Natural killer cell (primary cell): ENCODE data around the gene MIS18BP1. TPM values are rescaled to one million over a fixed set of nuclear protein-coding genes. Genes with fewer than 3 reads are reported as not detected.

ENCODE experiments used
- ATAC-seq, 3 donors: fragments of 150-1000 bp in 2 of 3; fragments of 200-7000 bp in 1 of 3; cut with Tn5 transposase; 1 replicate in 1 of 3; 2 replicates in 2 of 3; pipeline ENCODE4 v1.10.0; 2021; ENCODE audit warnings: mild to moderate bottlenecking in 2 of 3, moderate library complexity in 2 of 3
- DNase-seq, 2 donors: peaks; one replicate each; pipeline versions ENCODE4 v3.0.0 to v3.0.0-alpha.2; 2013 to 2021; ENCODE audit warnings: mixed read lengths in 1 of 2
- H3K27ac ChIP-seq: one replicate; pipeline ENCODE4 v1.5.1; 2013; ENCODE audit warnings: mild to moderate bottlenecking, low read length
- H3K27me3 ChIP-seq: one replicate; pipeline ENCODE4 v1.6.1; 2013; ENCODE audit warnings: low read length; ENCODE audit not compliant: control insufficient read depth, insufficient read depth
- H3K36me3 ChIP-seq: one replicate; pipeline ENCODE4 v1.6.1; 2013; ENCODE audit warnings: low read length; ENCODE audit not compliant: control insufficient read depth, insufficient read depth
- H3K4me1 ChIP-seq: one replicate; pipeline ENCODE4 v1.6.1; 2013; ENCODE audit warnings: low read length; ENCODE audit not compliant: control insufficient read depth, insufficient read depth
- H3K4me3 ChIP-seq: one replicate; pipeline ENCODE4 v1.5.1; 2013; ENCODE audit warnings: low read length
- H3K9me3 ChIP-seq: one replicate; pipeline ENCODE4 v1.6.1; 2013; ENCODE audit warnings: low read length; ENCODE audit not compliant: control insufficient read depth, insufficient read depth
- H3K27ac Mint-ChIP-seq, 2 donors: one replicate each; pipeline ENCODE4 v1.8.0; 2022; ENCODE audit warnings: mild to moderate bottlenecking in 2 of 2, mixed read lengths in 2 of 2, moderate library complexity in 1 of 2
- H3K27me3 Mint-ChIP-seq, 2 donors: one replicate each; pipeline ENCODE4 v1.8.0; 2022; ENCODE audit warnings: low read depth in 2 of 2, mixed read lengths in 2 of 2
- H3K36me3 Mint-ChIP-seq: one replicate; pipeline ENCODE4 v1.8.0; 2022; ENCODE audit warnings: mixed read lengths
- H3K4me1 Mint-ChIP-seq, 2 donors: one replicate each; pipeline ENCODE4 v1.8.0; 2022; ENCODE audit warnings: mixed read lengths in 2 of 2
- H3K4me3 Mint-ChIP-seq: one replicate; pipeline ENCODE4 v1.8.0; 2022; ENCODE audit warnings: mild to moderate bottlenecking, moderate library complexity, mixed read lengths
- H3K9me3 Mint-ChIP-seq, 2 donors: one replicate each; pipeline ENCODE4 v1.8.0; 2022; ENCODE audit warnings: mixed read lengths in 2 of 2
- WGBS: methylation state at CpG from one replicate; pipeline ENCODE4 v1.1.7; 2013; ENCODE audit warnings: missing lambda C conversion rate; ENCODE audit not compliant: insufficient coverage; 5-methylcytosine and 5-hydroxymethylcytosine counted together
- intact Hi-C: fragments of 100-400 bp; cut with micrococcal nuclease; formaldehyde crosslinking; loops from one replicate; pipeline ENCODE4 v1.14.2; 2022
- total RNA-seq, 4 donors: library from RNA; stranded (reverse); fragments of 120-200 nt in 1 of 4; gene quantifications; one replicate each; pipeline versions ENCODE4 v1.2.3 to v1.2.4, GENCODE V29; 2013 to 2022
- TF ChIP-seq, protein P1 (sequence below): fragments of 200-600 bp; IDR thresholded peaks from one replicate; pipeline ENCODE4 v1.8.0; 2022; ENCODE audit warnings: antibody characterized with exemption

Gene MIS18BP1
- total RNA-seq, 3 donors from 2014 or later (not counting 1 experiment from before 2014, with no cell fraction given): 60.3 to 70.2 (median 66.3) TPM

DNA sequence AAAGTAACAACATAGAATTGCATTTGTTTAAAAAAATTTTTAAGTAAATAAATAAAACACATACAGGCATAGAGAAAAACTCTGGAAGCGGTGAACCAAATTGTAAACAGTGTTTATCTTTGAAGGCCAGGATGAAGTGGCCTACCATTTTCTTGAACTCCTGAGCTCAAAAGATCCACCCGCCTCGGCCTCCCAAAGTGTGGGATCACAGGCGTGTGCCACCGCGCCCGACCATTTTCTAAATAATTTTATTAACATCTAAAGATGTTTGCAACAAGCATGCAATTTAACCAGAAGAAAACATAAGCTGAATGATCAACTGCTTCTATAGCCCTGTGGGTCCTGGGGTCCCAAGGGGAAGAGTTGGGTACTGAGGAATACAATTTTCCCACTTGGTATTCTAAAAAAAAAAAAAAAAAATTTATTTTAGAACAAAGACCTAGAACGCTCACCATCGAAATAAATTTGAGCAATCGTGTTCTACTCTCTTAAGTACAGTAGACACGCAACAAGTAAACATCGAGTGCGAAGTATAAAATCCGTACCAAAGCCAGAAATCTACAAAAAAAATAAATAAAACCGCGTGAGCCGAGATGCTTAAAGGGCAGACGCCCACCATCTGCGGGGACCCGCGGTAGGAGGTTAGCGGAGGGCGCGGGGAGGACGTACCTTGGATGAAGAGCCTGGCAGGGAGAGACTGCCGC lies 484 bp downstream of the MIS18BP1 start:
- Mint-ChIP-seq H3K27ac (peak overlapping the region; percentile 92 to 94), H3K27me3 (no peaks in the 10 kb centered on the region), H3K4me3 (peak overlapping the region; percentile 93), H3K9me3 (peaks cover 3% of the 10 kb centered on the region in 2 donors), H3K36me3 (no peaks in the 10 kb centered on the region), H3K4me1 (peaks cover 18 to 20% of the 10 kb centered on the region in 2 donors)
- Histone ChIP-seq H3K27me3 (no peaks in the 10 kb centered on the region), H3K9me3 (no peaks in the 10 kb centered on the region), H3K27ac (peak overlapping the region; percentile 91), H3K4me1 (peaks cover 27% of the 10 kb centered on the region), H3K36me3 (no peaks in the 10 kb centered on the region), H3K4me3 (peak overlapping the region; percentile 92)
- TF ChIP-seq, protein P1, sequence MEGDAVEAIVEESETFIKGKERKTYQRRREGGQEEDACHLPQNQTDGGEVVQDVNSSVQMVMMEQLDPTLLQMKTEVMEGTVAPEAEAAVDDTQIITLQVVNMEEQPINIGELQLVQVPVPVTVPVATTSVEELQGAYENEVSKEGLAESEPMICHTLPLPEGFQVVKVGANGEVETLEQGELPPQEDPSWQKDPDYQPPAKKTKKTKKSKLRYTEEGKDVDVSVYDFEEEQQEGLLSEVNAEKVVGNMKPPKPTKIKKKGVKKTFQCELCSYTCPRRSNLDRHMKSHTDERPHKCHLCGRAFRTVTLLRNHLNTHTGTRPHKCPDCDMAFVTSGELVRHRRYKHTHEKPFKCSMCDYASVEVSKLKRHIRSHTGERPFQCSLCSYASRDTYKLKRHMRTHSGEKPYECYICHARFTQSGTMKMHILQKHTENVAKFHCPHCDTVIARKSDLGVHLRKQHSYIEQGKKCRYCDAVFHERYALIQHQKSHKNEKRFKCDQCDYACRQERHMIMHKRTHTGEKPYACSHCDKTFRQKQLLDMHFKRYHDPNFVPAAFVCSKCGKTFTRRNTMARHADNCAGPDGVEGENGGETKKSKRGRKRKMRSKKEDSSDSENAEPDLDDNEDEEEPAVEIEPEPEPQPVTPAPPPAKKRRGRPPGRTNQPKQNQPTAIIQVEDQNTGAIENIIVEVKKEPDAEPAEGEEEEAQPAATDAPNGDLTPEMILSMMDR: no peak
- intact Hi-C loops: loop anchor here (1.0 to 5.0 kb wide), 4 partner anchors 117 to 355 kb away; partner anchors contain the start of genes FANCM, KLHL28 and PRPF39
- DNase-seq: peak in 1 of 2 donors; percentile 36
- 0% methylated on average over 26 of the region's 26 CpGs for WGBS
- ATAC-seq: no peak

GRCh38 chr14:45251912-45252311 lies 1.1 kb downstream of the MIS18BP1 start:
- Mint-ChIP-seq H3K27me3 (no peaks in the 10 kb centered on the region), H3K4me1 (peaks cover 18 to 20% of the 10 kb centered on the region in 2 donors), H3K9me3 (no peaks in the 10 kb centered on the region), H3K4me3 (peak overlapping the region; percentile 93), H3K27ac (peak overlapping the region; percentile 92 to 94), H3K36me3 (no peaks in the 10 kb centered on the region)
- Histone ChIP-seq H3K36me3 (no peaks in the 10 kb centered on the region), H3K27me3 (no peaks in the 10 kb centered on the region), H3K4me3 (peak overlapping the region; percentile 92), H3K4me1 (peaks cover 27% of the 10 kb centered on the region), H3K9me3 (no peaks in the 10 kb centered on the region), H3K27ac (peak overlapping the region; percentile 91)
- DNase-seq: peak in 1 of 2 donors; percentile 43
- TF ChIP-seq, protein P1: no peak
- no peak for ATAC-seq
- WGBS: no CpG with 5 or more reads among the region's 5 CpGs
- intact Hi-C loops: loop anchor here (2.0 to 5.0 kb wide), 2 partner anchors 167 to 355 kb away; partner anchors contain the start of gene PRPF39

DNA sequence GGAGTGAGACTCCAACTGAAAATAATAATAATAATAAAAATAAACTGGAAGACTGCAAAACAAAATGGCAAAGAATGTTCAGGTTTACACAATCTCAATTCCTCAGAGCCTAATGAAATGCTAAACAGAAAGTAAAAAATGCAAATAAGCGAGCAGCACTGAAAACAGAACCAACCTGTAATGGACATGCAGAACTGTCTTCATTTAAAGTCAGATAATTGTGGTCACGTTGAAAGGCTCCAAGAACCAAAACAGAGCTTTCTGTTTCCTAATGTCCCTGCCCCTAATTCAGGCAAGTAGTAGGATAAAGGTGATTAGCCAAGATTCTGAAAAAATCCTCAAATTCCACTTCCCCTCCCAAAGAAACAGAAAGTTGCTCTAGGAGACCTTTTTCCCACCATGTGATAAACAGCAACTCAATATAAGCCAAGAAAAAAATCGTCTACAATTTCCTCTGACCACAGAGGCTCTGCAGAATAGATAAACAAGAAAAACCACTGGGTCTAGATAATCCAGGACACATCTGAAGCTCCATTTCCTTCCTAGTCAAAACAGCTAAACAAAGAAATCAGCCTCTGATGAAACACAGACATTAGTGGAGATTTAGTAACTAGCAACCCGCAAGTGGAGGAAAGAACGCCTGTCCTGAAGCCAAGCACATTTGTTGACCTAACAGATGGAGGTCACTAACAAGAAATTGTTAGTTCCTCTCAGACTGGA lies 3.0 kb downstream of the MIS18BP1 start:
- Histone ChIP-seq H3K27ac (peak overlapping the region; percentile 62), H3K9me3 (no peaks in the 10 kb centered on the region), H3K4me1 (peaks cover 27% of the 10 kb centered on the region), H3K4me3 (no peak overlapping the region), H3K27me3 (no peaks in the 10 kb centered on the region), H3K36me3 (no peaks in the 10 kb centered on the region)
- ATAC-seq: peak in 1 of 3 donors; percentile 31
- peaks cover 18 to 20% of the 10 kb centered on the region in 2 donors for H3K4me1 Mint-ChIP-seq
- no peaks in the 10 kb centered on the region for H3K36me3 Mint-ChIP-seq
- WGBS: 3% methylated on average over 5 of the region's 5 CpGs
- no peaks in the 10 kb centered on the region for H3K9me3 Mint-ChIP-seq
- TF ChIP-seq, protein P1: no peak
- intact Hi-C loops: loop anchor here (5.0 kb wide), 1 partner anchor 353 kb away; a partner anchor contains a TSS
- peak overlapping the region; percentile 93 for H3K4me3 Mint-ChIP-seq
- no peaks in the 10 kb centered on the region for H3K27me3 Mint-ChIP-seq
- DNase-seq: peak in 1 of 2 donors; percentile 20
- H3K27ac Mint-ChIP-seq: peak overlapping the region; percentile 65 to 87
